Mucosa of gallbladder (tissue), 1 donor: Measurements from ENCODE around the gene HLX. TPM values are rescaled to one million over a fixed set of nuclear protein-coding genes. Genes with fewer than 3 reads are reported as not detected.

Experiments
- DNase-seq: peaks from one replicate; pipeline ENCODE4 v3.0.0-alpha.2; 2020; ENCODE audit warnings: low spot score
- total RNA-seq: library from RNA; stranded (reverse); gene quantifications from one replicate; pipeline ENCODE4 v1.2.1, GENCODE V29; 2021
- donor health status: DM: no; HTN: no; CAD: no.

HLX gene
- total RNA-seq, 1 donor from 2014 or later, result 9.8 TPM

- no peak for DNase-seq
These were observed 16.2 kb downstream of the HLX start for GRCh38 chr1:220895412-220895946.

- DNase-seq, result no peak
These were observed 16.8 kb downstream of the HLX start for GRCh38 chr1:220896092-220896491.

DNA sequence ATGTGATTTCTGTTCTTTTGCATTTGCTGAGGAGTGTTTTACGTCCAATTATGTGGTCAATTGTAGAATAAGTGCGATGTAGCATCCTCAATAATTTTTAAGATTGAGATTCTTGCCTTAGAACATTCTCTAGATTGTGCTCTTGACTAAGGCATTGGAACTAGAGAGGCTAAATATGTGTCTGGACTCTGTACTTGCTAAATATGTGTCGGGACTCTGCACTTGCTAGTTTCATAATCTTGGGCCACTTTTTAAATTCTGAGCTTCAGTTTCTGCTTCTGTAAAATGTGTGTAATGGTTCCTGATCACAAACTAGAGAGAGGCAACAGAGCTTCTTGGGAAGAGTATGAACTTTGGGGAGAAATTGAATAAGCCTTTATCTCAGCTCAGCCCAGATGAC is 21.6 kb downstream of the HLX start:
- DNase-seq, result no peak

GRCh38 chr1:220901881-220902280 is 22.6 kb downstream of the HLX start:
- no peak for DNase-seq

GRCh38 chr1:220902916-220903315 is 23.7 kb downstream of the HLX start:
- no peak for DNase-seq

DNA sequence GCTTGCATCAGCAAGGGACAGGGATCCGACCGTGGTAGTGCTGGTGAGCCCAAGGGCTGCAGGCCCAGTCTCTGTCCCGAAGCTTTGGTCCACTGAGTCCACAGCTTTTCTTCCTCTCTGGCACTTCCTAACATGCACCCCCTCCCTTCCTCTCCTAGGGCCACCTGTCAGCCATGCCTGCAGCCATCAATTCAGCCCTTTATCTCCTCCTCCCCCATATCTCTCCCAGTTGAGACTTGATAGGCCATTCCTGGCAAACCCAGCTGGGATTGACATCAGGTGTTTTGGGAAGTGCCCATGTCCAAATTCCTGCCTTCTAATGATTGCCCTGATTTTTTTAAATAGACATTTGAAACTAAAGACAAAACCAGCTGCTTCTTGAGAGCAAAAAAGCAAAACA is 25.6 kb downstream of the HLX start:
- DNase-seq, result no peak

GRCh38 chr1:220905650-220906560 is 26.7 kb downstream of the HLX start:
- DNase-seq, result no peak

DNA sequence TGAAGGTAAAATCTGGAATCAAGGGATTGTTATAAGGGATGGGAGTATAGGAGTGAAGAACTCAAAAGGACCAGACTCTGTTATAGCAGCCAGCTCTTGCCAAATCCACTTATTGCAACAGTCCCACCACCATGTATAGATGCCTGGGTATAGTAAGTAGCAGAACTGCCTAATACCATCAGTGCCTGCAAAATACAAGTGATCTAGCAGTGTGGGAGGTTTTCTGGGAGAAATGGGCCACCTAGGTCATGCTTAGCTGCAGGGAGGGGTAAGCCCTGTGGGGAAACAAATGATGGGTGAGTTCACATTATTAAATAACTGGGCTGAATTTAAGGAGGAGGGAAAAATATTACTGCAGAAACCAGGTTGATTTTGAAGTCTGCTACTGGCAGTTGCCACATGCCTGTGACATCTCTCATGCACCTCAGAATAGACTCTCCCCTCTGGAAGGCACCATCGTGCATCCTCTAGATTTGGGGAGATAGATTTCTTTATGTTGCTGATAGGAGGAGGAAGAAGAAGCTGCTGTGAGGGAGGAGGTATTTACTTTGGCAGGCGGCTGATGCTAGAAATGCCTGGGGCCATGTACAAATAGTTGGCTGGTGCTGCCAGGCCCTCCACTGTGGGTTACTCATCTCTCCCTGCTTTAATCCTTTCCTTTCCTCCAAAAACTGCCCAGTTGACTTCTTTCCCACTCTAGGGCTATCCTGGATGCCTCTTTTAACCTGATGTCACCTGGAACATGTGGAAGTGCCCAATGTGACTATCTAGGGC is 27.5 kb downstream of the HLX start:
- no peak for DNase-seq

GRCh38 chr1:220908757-220909156 is 29.5 kb downstream of the HLX start:
- no peak for DNase-seq

DNA sequence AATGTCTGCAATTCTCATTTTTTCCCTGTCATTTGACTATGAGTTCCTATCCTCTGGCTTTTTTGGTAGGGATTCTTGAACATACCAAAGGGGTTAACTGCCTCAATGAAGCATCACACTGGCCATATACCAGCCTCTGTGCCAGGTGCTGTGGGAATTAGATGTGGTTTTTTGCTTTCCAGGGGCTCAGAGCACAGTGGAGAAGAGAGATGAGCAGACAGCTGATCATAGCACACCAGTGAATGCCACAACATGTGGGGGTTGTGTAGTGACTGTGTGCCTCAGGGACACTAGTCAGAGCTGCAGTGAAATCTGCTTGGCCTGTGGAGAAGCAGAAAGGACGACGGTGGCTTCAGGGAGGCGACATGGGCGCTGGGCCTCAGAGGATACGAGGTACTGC is 30.8 kb downstream of the HLX start:
- DNase-seq, result no peak

DNA sequence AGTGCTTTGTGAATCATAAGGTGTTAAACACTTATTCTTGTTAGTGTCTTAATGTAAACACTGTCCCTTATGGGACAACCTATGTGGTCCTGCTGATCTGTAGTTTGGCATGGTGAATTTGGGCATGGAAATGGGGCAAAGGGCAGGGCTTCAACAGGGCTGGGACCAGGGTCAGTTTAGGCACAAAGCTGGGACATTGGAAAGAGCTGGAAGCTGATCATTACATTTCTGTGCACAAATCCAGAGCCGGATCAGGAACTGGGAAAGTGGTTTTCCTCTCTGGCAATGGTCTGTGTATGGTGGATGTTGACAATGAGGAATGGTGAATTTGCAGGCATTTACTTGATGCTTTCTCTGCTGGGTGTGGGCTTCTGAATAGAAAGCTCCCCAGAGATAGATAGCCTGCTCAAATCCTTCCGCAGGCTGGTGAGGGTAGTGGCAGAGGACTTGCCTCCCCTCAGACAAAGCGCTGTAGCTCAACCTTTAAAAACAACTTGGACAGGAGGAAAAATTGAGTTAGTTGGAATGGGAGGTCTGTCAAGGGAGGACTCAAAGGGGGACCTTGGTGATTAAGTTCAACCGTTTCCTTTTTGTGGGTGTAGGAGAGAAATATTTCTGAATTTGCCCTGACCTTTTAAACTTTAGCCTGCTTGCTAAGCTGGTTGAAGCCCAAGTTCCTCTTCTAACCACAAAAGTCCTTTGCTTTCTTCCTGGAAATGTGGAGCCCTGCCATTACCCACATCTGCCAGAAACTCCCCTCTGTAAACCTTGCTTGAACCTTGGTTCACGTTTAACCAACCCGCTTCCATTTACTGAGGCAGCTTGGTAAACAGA is 35.3 kb downstream of the HLX start:
- no peak for DNase-seq

- DNase-seq, result no peak
These were observed 35.8 kb downstream of the HLX start for GRCh38 chr1:220915117-220915440.

DNA sequence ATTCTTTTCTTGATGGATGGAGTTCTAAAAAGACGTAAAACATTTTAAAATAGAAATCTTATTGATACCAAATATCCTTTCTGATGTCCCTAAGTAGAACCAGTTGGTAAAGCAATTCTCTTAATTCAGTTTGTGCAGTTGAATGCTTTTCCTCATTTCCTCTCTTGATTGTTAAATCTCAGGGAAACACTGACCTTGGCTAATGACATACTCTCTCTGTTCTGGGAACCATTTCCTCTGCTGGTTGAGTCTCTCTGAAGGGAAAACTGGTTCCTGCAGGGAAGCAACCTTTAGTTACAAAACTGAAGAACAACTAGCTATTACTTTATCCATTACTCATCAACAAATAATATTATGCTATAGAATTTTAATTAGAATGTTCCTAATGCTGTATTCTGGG is 36.7 kb downstream of the HLX start:
- DNase-seq, result no peak

DNA sequence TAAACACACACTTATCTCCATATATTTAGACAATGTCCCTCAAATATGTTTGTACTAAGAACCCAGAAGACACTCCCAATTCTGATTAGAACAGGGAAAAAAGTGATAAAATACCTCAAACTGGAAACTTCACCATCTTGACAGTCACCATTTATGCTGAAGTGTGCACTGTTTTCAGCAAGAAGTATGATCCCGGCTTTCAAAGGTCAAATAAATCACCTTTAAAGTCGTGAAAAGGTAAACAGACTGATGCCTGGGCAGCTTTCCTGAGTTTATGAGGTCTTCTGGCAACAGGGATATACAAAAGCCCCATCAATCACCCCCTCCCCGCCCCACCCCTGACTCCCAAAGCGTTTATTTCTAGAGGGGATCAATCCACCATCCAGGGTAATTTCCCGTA is 37.9 kb downstream of the HLX start:
- no peak for DNase-seq

- no peak for DNase-seq
These were observed 38.4 kb downstream of the HLX start for GRCh38 chr1:220917535-220918209.

- no peak for DNase-seq
These were observed 39.2 kb downstream of the HLX start for GRCh38 chr1:220918285-220918951.

DNA sequence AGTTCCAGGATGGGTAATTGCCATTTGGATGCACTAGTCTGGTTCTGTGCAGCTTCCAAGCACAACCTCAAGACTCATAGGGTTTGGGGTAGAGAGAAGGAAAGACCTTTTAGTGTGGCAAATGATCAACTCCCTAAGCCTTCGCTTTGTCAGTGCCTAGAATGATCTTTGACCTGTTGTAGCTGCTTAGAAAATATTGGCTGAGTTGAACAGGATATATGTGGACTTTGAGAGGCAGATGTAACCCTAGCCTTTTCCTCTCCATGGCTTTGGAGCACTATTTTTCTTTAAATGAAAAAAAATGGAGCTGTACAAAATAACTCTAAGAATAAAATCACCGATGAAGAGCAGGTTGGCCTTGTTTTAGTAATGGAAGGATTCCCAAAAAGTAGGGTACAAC is 41.7 kb downstream of the HLX start:
- no peak for DNase-seq

GRCh38 chr1:220921498-220921897 is 42.3 kb downstream of the HLX start:
- no peak for DNase-seq

GRCh38 chr1:220921971-220922635 is 42.9 kb downstream of the HLX start:
- DNase-seq, result no peak

- DNase-seq, result no peak
These were observed 43.7 kb downstream of the HLX start for GRCh38 chr1:220922951-220923350.
